ENCODE results near the gene HCK. TPM values are rescaled to one million over a fixed set of nuclear protein-coding genes. Genes with fewer than 3 reads are reported as not detected.
"Not testable (repeated sequence)": the region's sequence is repeated elsewhere in the genome, so short reads cannot be mapped to it uniquely, and the experiment has no call there.

HCK gene
- total RNA-seq, 1 experiment from 2014 or later: not detected

DNA sequence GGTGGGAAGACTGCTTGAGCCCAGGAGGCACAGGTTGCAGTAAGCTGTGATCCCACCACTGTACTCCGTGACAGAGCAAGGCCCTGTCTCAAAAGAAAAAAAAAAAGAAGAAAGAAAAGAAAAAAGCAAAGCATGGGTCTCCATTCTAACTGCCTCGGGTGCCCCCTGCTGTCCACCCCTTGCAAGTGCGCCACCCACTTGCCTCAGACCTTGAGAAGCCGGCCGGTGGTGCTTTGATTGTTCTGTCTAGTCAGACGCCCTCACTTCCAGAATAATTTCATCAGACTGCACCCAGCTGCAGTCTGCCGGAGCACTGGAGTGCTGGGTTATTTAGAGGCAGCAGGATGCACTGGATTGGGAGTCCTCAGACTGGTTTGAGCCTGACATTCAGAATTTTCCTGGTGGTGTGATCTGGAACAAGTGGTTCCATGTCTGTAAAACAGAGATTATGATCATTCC, 39.9 kb downstream of the HCK start:
- DNase-seq (ENCODE audit: low read depth): peak; percentile 65

DNA sequence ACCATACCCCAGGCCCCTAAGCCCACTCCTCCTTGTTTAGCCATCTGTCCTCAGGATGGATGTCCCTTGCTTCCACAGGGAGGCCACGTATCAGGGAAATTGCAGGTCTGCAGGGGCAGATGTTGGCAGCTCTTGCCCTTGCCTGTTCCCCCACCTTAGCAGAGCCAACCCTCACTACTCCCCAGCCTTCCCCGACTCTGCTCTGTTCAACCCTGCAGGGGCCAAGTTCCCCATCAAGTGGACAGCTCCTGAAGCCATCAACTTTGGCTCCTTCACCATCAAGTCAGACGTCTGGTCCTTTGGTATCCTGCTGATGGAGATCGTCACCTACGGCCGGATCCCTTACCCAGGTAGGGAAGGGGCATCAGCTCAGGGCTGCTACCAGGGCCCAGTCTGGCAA, 46.7 kb downstream of the HCK start:
- DNase-seq (ENCODE audit: low read depth): no peak

DNA sequence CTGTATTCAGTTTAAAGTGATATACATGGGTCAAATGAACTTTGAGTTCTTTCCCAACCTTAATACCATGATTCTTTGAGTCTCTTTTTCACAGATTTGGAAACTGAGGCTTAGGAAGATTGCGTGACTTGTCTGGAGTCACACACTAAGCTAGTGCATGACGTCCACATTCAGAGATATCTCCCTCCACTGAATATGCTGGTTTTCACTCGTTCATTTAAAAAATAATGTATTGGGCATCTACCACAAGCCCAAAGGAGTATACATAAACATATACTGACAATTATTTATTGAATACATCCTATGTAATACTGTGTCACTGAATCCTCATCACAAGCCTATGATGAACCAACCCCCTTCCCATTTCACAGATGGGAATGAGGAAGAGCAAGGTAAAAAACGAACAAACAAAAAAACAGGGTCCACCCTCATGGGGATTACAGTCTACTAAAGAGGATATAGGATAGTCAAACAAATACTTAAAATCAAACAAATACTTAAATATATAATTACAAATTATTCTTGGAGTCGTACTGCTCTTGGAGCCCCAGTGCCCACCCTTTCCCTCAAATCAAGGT, 56.9 kb downstream of the HCK start:
- no peak for DNase-seq (ENCODE audit: low read depth)

DNA sequence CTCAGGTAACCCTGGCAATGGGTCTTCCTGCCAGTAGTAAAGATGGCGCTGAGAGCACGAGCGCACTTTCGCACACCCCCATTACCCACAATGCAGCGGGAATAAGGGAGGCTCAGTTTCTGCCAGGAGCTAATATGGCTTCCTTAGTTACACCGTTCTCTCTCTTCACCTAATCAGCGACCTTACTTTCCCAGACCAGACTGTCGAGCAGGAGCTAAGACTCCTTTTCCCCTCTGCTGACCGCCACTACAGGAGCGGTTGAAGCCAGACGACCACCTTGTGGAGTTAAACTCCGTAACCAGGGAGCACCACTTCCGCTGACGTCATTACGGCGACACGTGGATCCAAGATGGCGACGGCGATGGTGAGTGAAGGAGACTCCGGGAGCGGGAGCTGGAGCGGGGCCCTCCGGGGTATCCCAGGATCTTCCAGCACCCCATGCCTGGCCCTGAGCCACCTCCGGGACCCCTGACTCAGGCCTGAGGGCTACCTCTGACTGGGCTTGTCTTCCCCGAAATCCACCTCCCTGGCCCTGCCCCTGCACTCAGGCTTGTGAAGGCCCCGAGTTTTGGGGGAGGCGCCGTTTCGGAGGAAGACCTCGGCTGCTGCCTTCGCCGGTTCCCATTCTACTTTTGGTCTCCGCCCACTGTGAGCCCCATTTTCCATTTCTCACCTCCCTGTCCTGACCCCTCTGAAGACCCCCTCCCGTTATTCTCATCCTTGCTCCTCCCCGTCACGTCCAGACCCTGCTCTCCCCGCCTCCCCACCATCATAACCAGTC, 57.5 kb downstream of the HCK start, which contains the start of gene TM9SF4:
Gene TM9SF4, plus strand, starts transcription at position 323 of the 781 bp plus-strand sequence. Its CDS starts 27 bp downstream, at position 350.
- DNase-seq (ENCODE audit: low read depth): peak; percentile 94

DNA sequence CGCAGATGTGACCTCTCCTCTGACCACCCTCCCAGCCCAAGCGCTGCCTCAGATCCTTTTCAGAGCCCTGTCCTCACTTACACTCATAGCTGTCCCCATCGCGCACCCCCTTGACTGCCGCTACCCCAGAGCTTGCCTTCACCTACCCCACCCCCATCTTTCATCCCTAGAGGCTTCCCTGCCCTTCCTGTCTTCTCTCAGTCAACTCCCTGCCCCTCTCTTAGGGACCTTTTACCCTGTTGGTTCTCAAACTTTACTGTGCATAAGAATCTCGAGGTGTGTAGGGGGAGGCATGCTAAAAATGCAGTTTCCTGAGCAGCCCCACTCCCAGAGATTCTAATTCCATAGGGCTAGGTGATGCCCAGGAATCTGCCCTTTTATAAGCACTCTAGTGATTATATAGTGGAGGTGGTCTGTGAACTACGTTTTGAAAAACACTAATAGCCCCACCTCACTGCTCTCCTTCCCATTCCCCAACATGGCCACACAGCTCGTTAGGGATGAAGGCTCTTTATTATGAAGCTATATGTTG, 58.2 kb downstream of the HCK start:
- DNase-seq (ENCODE audit: low read depth): no peak

DNA sequence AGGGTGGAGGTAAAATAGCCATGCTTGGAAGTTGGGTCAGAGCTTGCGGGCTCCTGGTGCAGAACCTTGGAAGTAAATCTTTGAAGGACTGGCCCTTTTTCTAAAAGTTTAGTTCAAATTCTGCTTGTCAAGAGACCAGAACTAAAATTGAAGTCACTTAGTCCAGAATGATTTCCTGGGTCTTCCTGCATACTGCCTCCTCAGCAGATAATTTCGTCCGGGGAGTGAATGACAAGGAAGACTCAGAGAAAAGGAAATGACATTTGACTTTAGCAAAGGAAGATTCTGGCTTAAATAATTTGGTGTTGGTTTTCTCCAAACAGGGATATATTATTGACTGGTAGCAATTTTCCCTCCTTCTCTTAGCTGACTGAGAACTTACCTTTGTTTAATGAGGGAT, 58.7 kb downstream of the HCK start:
- no peak for DNase-seq (ENCODE audit: low read depth)

DNA sequence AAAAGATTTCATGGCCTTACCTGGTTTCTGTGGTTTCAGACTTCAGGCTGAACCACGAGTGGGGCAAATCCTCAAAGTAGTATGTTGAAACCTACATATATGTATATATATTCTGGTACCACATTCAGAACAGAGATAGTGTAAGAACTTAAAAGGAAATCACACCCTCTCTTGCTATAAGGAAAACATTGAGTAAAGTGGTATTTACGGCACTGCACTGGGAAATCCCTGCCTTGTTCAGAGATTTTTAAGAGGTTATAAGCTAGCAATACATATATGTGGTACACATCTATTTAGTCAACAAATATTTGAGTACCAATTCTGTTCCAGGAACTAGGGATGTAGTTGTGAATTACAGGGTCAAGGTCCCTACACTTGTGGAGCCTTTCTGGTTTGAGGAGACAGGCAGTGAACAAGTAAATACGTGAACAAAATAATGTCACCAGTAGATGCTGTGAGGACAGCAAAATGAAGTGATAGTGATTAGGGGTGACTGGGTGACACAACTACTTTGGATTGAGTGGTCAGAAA, 59.2 kb downstream of the HCK start:
- no peak for DNase-seq (ENCODE audit: low read depth)

DNA sequence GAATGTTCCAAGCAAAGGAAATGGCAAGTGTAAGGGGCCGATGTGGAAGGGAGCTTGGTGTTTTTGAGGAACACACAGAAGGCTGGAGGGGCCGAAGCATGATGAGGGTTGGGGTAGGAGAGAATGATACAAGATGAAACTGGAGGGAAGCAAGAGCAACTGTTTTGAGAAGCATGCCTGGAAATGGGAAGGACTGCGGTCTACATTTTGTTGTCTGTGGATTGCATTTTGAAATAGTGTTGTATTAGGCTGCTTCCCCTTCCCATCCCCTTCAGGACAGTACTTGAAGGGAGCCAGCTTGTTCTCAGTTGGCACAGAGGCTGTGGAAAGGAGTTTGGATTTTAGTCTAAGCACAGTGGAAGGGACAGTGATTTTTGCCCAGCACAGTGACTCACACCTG, 59.7 kb downstream of the HCK start:
- DNase-seq (ENCODE audit: low read depth): no peak

DNA sequence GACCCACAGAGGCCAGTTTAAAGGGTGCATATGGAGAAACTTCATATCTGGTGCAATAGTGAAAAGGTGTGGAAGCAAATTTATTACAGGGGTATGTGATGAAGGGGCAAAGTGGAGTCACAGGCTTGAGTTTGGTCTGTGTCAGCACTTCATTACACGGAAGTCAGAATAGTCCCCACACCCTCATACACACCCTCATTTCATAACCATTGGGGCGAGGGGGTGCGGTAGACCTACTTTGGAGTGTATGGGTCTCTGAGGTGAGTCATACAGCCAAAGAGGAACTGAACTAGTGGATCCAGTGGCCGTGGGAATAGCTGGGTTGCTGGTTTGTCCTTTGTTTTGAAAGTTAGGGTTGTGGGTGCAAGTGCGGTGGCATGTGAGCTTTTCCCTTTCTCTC, 60.8 kb downstream of the HCK start:
- no peak for DNase-seq (ENCODE audit: low read depth)

DNA sequence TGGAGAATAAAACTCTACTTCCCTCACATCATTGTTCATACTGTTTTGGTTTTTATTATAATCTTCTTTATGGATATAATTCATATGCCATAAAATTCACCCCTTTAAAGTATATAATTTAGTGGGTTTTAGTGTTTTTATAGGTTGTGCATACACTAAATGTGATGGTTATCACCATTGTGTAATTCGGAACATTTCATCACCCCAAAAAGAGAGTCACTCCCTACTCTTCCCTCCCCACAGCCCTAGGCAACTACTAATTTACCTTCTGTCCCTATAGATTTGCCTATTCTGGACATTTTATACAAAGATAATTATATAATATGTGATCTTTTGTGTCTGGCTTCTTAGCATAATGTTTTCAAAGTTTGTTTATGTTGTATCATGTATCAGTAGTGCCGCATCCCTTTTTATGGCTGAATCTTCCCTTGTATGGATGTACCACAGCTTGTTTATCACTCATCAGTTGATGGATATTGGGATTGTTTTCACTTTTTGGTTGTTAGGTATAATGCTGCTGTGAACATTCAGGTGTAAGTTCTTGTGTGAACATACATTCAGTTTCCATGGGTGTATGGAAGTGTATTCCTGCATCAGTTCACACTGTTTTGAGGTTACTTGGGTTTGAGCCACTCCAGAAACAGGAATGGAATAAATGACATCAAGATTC, 61.7 kb downstream of the HCK start:
- DNase-seq (ENCODE audit: low read depth): no peak

DNA sequence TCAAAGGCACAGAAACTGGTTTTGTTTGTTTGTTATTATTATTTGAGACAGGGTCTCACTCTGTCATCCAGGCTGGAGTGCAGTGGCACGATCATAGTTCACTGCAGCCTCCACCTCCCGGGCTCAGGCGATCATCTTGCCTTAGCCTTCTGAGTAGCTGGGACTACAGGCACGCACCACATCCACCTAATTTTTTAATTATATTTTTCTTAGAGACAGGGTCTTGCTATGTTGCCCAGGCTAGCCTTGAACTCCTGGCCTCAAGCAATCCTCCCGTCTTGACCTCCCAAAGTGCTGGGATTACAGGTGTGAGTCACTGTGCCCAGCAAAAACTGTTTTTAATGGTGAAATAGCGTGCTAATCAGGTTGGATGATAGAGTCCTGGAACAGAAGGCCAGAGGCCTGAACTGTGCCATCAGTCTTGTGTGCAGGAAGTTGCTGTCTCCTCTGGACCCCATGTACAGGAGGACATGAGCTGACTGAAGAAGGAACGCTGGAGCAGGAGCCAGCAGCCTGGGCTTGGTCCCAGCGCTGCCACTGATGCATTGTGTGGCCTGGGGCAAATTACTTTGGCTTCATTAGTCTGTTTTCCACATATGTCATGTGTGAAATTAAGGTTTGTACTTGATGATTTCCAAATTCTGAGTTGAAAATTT, 62.4 kb downstream of the HCK start:
- DNase-seq (ENCODE audit: low read depth): no peak

DNA sequence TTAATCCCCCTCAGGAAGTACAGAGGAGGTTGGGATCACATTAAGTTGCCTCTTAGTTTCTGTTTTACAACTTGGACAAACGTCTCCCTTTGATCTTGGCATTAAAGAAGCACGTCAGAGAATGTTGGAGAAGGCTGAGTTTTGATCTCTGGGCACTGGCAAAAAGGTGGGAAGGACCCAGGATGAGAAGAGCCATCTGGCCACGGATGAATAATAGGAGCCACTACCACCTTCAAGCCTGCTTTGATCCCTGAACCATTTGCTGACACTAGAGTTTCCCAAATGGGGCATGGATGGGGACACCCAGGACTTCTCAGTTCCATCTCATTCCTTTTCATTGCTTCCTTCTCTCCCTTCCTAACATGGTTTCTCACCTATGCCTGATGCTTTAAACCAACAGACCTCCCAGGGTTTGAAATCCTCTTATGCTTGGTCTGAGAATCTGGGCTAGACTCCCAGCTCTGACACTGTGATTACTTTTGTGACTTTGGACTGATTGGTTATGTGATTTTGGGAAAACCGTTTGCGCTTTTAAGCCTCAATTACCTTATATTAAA, 63.2 kb downstream of the HCK start:
- no peak for DNase-seq (ENCODE audit: low read depth)

DNA sequence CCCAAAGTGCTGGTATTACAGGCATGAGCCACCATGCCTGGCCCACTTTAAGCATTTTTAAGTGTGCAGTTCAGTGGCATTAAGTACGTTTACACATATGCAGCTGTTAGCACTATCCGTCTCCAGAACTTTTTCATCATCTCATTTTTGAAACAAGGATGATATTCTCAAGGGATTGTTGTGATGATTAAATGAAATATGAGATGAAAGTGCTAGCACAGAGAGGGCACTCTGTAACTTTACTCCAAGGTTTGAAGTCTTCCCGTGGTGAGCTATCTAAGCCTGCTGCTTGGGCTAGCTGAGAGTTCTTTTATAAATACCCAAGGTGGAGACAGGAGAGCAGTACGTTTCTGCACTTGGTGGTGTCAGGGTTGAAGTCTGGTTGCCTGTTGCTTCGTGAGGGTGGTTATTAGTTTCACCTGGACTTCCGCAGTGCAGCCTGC, 64.1 kb downstream of the HCK start:
- peak; percentile 91 for DNase-seq (ENCODE audit: low read depth)

DNA sequence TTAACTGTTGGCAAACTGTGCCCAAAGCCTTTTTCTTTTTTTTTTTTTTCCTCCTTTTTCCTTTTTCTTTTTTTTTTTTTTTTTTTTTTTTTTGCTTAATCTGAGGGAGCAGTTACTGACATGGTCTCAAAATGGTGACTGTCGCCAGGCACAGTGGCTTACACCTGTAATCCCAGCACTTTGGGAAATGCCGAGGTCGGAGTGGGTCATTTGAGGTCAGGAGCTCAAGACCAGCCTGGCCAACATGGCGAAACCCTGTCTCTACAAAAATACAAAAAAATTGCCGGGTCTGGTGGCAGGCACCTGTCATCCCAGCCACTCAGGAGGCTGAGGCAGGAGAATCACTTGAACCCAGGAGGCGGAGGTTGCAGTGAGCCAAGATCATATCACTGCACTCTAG, 64.8 kb downstream of the HCK start:
- DNase-seq (ENCODE audit: low read depth): not testable (repeated sequence)

DNA sequence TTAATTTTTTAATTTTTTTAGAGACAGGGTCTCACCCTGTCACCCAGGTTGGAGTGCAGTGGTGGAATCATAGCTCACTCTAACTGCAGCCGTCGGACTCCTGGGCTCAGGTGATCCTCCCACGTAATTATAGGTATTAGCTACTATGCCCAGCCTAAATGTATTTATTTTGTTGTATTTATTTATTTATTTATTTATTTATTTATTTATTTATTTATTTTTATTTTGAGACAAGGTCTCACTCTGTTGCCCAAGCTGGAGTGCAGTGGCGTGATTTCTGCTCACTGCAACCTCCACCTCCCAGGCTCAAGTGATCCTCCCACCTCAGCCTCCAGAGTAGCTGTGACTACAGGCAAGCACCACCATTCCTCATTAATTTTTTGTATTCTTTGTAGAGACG, 66.4 kb downstream of the HCK start:
- DNase-seq (ENCODE audit: low read depth): not testable (repeated sequence)

DNA sequence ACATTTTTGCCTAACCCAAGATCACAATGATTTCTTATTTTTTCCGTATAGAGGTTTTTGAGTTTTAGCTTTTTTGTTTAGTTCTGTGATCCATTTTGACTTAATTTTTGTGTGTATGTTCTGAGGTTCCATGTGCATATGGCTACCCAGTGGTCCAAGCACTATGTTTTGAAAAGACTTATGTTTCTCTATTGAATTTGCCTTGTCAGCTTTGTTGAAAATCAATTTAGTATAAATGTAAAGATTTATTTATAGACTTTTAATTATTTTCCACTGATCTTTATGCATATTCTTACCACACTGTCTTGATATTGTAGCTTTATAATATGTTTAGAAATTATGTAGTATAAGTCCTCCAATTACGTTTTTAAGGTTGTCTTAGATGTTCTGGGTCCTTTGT, 67.7 kb downstream of the HCK start:
- no peak for DNase-seq (ENCODE audit: low read depth)

DNA sequence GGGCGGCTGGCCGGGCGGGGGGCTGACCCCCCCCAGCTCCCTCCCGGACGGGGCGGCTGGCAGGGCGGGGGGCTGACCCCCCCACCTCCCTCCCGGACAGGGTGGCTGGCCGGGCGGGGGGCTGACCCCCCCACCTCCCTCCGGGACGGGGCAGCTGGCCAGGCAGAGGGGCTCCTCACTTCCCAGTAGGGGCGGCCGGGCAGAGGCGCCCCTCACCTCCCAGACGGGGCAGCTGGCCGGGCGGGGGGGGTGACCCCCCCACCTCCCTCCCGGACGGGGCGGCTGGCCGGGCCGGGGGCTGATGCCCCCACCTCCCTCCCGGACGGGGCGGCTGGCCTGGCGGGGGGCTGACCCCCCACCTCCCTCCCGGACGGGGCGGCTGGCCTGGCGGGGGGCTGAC, 69.9 kb downstream of the HCK start:
- not testable (repeated sequence) for DNase-seq (ENCODE audit: low read depth)

DNA sequence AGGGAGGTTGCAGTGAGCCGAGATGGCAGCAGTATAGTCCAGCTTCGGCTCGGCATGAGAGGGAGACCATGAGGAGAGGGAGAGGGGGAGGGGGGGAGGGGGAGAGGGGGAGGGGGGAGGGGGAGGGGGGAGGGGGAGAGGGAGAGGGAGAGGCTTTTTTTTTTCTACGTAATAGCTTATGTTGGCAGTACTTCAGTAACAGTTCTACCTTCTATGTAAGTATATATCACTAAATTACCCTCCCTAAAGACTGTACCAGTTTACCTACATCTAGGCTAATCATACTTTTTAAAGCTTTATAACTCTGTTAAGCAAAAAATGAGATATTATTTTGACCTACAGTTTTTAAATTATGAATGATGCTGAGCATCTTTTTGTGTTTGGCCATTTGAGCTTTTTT, 71.0 kb downstream of the HCK start:
- no peak for DNase-seq (ENCODE audit: low read depth)

DNA sequence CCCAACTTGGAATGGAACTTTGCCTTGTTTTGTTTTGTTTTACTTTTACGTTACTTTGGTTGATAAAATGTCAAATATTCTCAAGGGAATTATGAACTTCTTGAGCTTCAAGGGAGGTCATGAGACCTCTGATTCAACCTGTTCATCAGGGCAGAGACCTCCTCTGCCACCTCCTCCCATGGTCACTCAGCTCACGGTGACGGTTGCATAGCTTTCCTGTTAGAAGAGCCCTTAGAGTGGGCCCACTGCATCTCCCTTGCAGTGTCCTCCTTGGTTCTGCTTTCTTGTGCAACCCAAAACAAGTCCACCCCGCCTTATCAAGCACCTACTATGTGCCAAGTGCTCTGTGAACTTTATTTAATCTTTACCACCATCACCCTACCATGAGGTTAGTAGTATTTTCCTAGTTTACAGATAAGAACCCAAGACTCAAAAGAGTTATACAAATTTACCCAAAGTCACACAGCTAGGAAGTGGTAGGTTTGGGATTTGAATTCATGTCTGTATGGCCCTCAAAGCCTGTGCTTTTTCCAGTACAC, 72.9 kb downstream of the HCK start:
- no peak for DNase-seq (ENCODE audit: low read depth)

DNA sequence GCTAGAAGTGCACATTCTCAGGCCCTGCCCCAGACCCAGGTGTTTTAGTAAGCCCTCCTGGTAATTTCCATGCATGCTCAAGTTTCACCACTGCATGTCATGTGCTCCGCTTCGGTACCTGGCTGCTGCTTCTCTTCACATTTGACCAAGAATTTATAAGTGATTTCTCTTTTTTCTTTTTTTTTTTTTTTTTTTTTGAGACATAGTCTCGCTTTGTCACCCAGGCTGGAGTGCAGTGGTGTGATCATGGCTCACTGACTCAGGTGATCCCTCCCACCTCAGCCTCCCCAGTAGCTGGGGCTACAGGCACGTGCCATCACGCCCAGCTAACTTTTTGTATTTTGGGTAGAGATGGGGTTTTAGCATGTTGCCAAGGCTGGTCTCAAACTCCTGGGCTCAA, 73.5 kb downstream of the HCK start:
- DNase-seq (ENCODE audit: low read depth): no peak

DNA sequence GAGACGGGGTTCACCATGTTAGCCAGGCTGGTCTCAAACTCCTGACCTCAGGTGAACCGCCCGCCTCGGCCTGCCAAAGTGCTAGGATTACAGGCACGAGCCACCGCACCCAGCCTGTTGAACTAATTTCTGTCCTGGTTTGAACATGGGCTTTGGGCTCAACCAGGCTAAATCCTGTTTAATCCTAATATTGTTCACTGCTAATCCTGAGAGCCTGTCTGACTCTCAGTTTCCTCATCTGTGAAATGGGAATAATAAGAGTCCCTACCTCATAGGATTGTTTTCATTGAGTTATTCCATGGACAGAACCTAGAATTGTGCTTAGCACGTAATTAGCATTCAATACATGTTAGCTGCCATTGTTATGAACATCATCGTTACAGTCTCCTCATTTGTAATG, 74.9 kb downstream of the HCK start:
- DNase-seq (ENCODE audit: low read depth): no peak
